H1 (cell line): ENCODE results near the gene MOB4. TPM values are rescaled to one million over a fixed set of nuclear protein-coding genes. Genes with fewer than 3 reads are reported as not detected.

ENCODE experiments used
- CTCF ChIA-PET: fragments of 300-600 bp; sonication (Branson Sonifier 250); formaldehyde crosslinking; loops from one replicate; lab custom pipeline; 2021; ENCODE audit not compliant: partially characterized antibody; lab: Charles Lee
- POLR2A ChIA-PET: fragments of 300-600 bp; sonication (Branson Sonifier 250); formaldehyde crosslinking; loops from one replicate; lab custom pipeline; 2021; ENCODE audit warnings: inconsistent platforms; ENCODE audit not compliant: partially characterized antibody; lab: Charles Lee
- DNase-seq, 2 experiments: peaks; one replicate each; pipeline versions ENCODE4 v3.0.0 to v3.0.0-alpha.2; 2010 to 2022; ENCODE audit warnings: low spot score in 2 of 2, low read depth in 1 of 2, mixed read lengths in 1 of 2
- FAIRE-seq: peaks from 2 replicates; lab custom pipeline; 2011; peaks lifted over from hg19 to GRCh38; lab: Jason Lieb, UNC
- H2AFZ ChIP-seq: 2 replicates; pipeline ENCODE4 v1.8.1; 2012; ENCODE audit warnings: low read length, inconsistent platforms
- H2AK5ac ChIP-seq: 2 replicates; pipeline ENCODE4 v1.6.1; 2013; ENCODE audit warnings: low read depth, low read length
- H2BK120ac ChIP-seq: replicated peaks from 2 replicates; pipeline ENCODE3; 2013; ENCODE audit warnings: low read depth, low read length, inconsistent platforms
- H2BK12ac ChIP-seq: 2 replicates; pipeline ENCODE4 v1.6.1; 2013; ENCODE audit warnings: low read depth, low read length
- H2BK15ac ChIP-seq: 2 replicates; pipeline ENCODE4 v1.6.1; 2013; ENCODE audit warnings: low read length
- H2BK20ac ChIP-seq: 2 replicates; pipeline ENCODE4 v1.6.1; 2013; ENCODE audit warnings: low read length
- H2BK5ac ChIP-seq: 2 replicates; pipeline ENCODE4 v1.6.1; 2013; ENCODE audit warnings: low read depth, low read length
- H3K14ac ChIP-seq: 2 replicates; pipeline ENCODE4 v1.6.1; 2013; ENCODE audit warnings: inconsistent platforms; ENCODE audit not compliant: insufficient read length
- H3K18ac ChIP-seq: 2 replicates; pipeline ENCODE4 v1.6.1; 2013; ENCODE audit warnings: low read length; ENCODE audit errors: extremely low read depth
- H3K23ac ChIP-seq: 2 replicates; pipeline ENCODE4 v1.6.1; 2013; ENCODE audit warnings: inconsistent platforms; ENCODE audit not compliant: insufficient read length
- H3K23me2 ChIP-seq: 2 replicates; pipeline ENCODE4 v1.6.1; 2013; ENCODE audit warnings: low read depth, low read length
- H3K27ac ChIP-seq: 2 replicates; pipeline ENCODE4 v1.6.1; 2011; ENCODE audit warnings: low read depth, low read length, inconsistent platforms
- H3K27me3 ChIP-seq, 4 experiments: replicated peaks in 1 of 4; 1 replicate in 1 of 4; 2 replicates in 3 of 4; pipeline versions ENCODE4 v1.6.1 to v1.8.1; 2011 to 2013; ENCODE audit warnings: low read length in 3 of 4, mild to moderate bottlenecking in 3 of 4, inconsistent platforms in 2 of 4, mixed read lengths in 2 of 4, moderate library complexity in 1 of 4; ENCODE audit not compliant: control insufficient read depth in 3 of 4, insufficient read depth in 3 of 4; ENCODE audit errors: extremely low read depth in 1 of 4
- H3K36me3 ChIP-seq, 4 experiments: 2 replicates each; pipeline versions ENCODE4 v1.6.1 to v1.8.1; 2011 to 2013; ENCODE audit warnings: mild to moderate bottlenecking in 4 of 4, low read length in 3 of 4, moderate library complexity in 2 of 4, control low read depth in 1 of 4, inconsistent platforms in 1 of 4; ENCODE audit not compliant: insufficient read depth in 4 of 4, control insufficient read depth in 2 of 4
- H3K4ac ChIP-seq: replicated peaks from 2 replicates; pipeline ENCODE3; 2013; ENCODE audit warnings: low read length, low read depth, mixed read lengths, inconsistent platforms; ENCODE audit not compliant: insufficient read length
- H3K4me1 ChIP-seq, 4 experiments: replicated peaks in 1 of 4; 1 replicate in 1 of 4; 2 replicates in 3 of 4; pipeline versions ENCODE4 v1.6.1 to v1.8.1; 2011 to 2013; ENCODE audit warnings: low read length in 3 of 4, inconsistent platforms in 2 of 4, mixed read lengths in 1 of 4; ENCODE audit not compliant: insufficient read depth in 4 of 4, control insufficient read depth in 3 of 4
- H3K4me2 ChIP-seq, 2 experiments: 2 replicates each; pipeline versions ENCODE4 v1.6.1 to v1.8.1; 2011 to 2013; ENCODE audit warnings: low read depth in 2 of 2, low read length in 2 of 2, control low read depth in 1 of 2, inconsistent platforms in 1 of 2, mild to moderate bottlenecking in 1 of 2; ENCODE audit not compliant: insufficient read depth in 1 of 2
- H3K4me3 ChIP-seq, 4 experiments: fragments of 200-600, 300-600 bp in 1 of 4; sonication (generic), shearing (Covaris generic), sonication (Bioruptor Twin) in 1 of 4; 2 replicates each; pipeline versions ENCODE4 v1.5.1 to v1.8.1; 2011 to 2016; ENCODE audit warnings: low read length in 4 of 4, low read depth in 3 of 4, control low read depth in 2 of 4, inconsistent platforms in 2 of 4, mild to moderate bottlenecking in 2 of 4, mixed read lengths in 1 of 4, moderate library complexity in 1 of 4; ENCODE audit not compliant: insufficient read depth in 2 of 4; ENCODE audit errors: extremely low read depth in 1 of 4
- H3K56ac ChIP-seq: replicated peaks from 2 replicates; pipeline ENCODE3; 2013; ENCODE audit warnings: low read depth, mild to moderate bottlenecking, mixed read lengths, low read length, inconsistent platforms; ENCODE audit not compliant: insufficient read length
- H3K79me1 ChIP-seq: 2 replicates; pipeline ENCODE4 v1.6.1; 2013; ENCODE audit warnings: low read depth, low read length, control low read depth
- H3K79me2 ChIP-seq, 2 experiments: 2 replicates each; pipeline versions ENCODE4 v1.6.1 to v1.8.1; 2012 to 2013; ENCODE audit warnings: low read length in 2 of 2, mild to moderate bottlenecking in 2 of 2, inconsistent platforms in 1 of 2; ENCODE audit not compliant: insufficient read depth in 2 of 2, control insufficient read depth in 1 of 2
- H3K9ac ChIP-seq, 4 experiments: replicated peaks in 1 of 4; 1 replicate in 1 of 4; 2 replicates in 3 of 4; pipeline versions ENCODE4 v1.6.1 to v1.8.1; 2011 to 2013; ENCODE audit warnings: low read depth in 3 of 4, low read length in 3 of 4, control low read depth in 2 of 4, mild to moderate bottlenecking in 2 of 4, moderate library complexity in 2 of 4, inconsistent platforms in 1 of 4; ENCODE audit errors: extremely low read depth in 1 of 4
- H3K9me3 ChIP-seq, 2 experiments: 2 replicates each; pipeline versions ENCODE4 v1.6.1 to v1.8.1; 2012 to 2013; ENCODE audit warnings: mild to moderate bottlenecking in 2 of 2, moderate library complexity in 2 of 2, control low read depth in 1 of 2, inconsistent platforms in 1 of 2, low read depth in 1 of 2, low read length in 1 of 2, mixed read lengths in 1 of 2; ENCODE audit not compliant: insufficient read depth in 2 of 2
- H4K20me1 ChIP-seq, 2 experiments: replicated peaks in 1 of 2; 2 replicates each; pipeline versions ENCODE3 to v1.8.1; 2011 to 2013; ENCODE audit warnings: inconsistent platforms in 2 of 2, low read length in 2 of 2, mild to moderate bottlenecking in 1 of 2; ENCODE audit not compliant: insufficient read depth in 2 of 2, control insufficient read depth in 1 of 2
- H4K5ac ChIP-seq: 2 replicates; pipeline ENCODE4 v1.6.1; 2013; ENCODE audit warnings: low read length, low read depth, mixed read lengths, inconsistent platforms; ENCODE audit not compliant: insufficient read length
- H4K8ac ChIP-seq: 2 replicates; pipeline ENCODE4 v1.8.0; 2013; ENCODE audit warnings: mild to moderate bottlenecking, moderate library complexity, low read length, inconsistent platforms; ENCODE audit not compliant: insufficient read depth; ENCODE audit errors: extremely low read depth
- H4K91ac ChIP-seq: replicated peaks from 2 replicates; pipeline ENCODE3; 2013; ENCODE audit warnings: low read length, mixed read lengths, inconsistent platforms; ENCODE audit not compliant: insufficient read length
- ASH2L ChIP-seq: fragments of 200-600, 300-600 bp; sonication (generic); IDR thresholded peaks from one replicate; pipeline ENCODE4 v1.7.1; 2017; ENCODE audit warnings: low read length
- BACH1 ChIP-seq: IDR thresholded peaks from 2 replicates; pipeline ENCODE4 v1.6.1; 2012; ENCODE audit warnings: low read length, improper control_type of control experiment
- CHD2 ChIP-seq: IDR thresholded peaks from 2 replicates; pipeline ENCODE4 v1.6.1; 2012; ENCODE audit warnings: low read length, improper control_type of control experiment
- KDM1A ChIP-seq: fragments of 200-600, 300-600 bp; sonication (generic); IDR thresholded peaks from 2 replicates; pipeline ENCODE4 v1.7.1; 2016; ENCODE audit warnings: mild to moderate bottlenecking, low read length, borderline replicate concordance
- NANOG ChIP-seq: IDR thresholded peaks from 2 replicates; pipeline ENCODE4 v1.6.1; 2011; ENCODE audit warnings: low read length, low read depth, mild to moderate bottlenecking, inconsistent platforms; ENCODE audit not compliant: insufficient read depth, poor library complexity, severe bottlenecking
- SP1 ChIP-seq: IDR thresholded peaks from 2 replicates; pipeline ENCODE4 v1.6.1; 2011; ENCODE audit warnings: low read depth, low read length
- SP4 ChIP-seq: IDR thresholded peaks from 2 replicates; pipeline ENCODE4 v1.6.1; 2012; ENCODE audit warnings: low read length, inconsistent platforms
- TAF1 ChIP-seq: IDR thresholded peaks from 2 replicates; pipeline ENCODE4 v1.6.1; 2011; ENCODE audit warnings: mild to moderate bottlenecking, low read depth, low read length
- TCF12 ChIP-seq: IDR thresholded peaks from 2 replicates; pipeline ENCODE4 v1.6.1; 2011; ENCODE audit warnings: low read depth, mild to moderate bottlenecking, low read length
- ZNF274 ChIP-seq: IDR thresholded peaks from 2 replicates; pipeline ENCODE4 v1.7.0; 2012; ENCODE audit warnings: low read length, borderline replicate concordance; ENCODE audit errors: extremely low read depth
- WGBS, 2 experiments: shearing (Covaris generic) in 1 of 2; methylation state at CpG; one replicate each; pipeline versions ENCODE4 v1.1.6 to v1.1.7; 2013 to 2015; ENCODE audit warnings: low lambda C conversion rate in 2 of 2, mixed read lengths in 2 of 2, inconsistent platforms in 1 of 2, low coverage in 1 of 2, missing lambda C conversion rate in 1 of 2; ENCODE audit not compliant: insufficient replicate concordance in 2 of 2, insufficient coverage in 1 of 2, insufficient read length in 1 of 2; ENCODE audit errors: extremely low coverage in 1 of 2, missing lambda C conversion rate in 1 of 2; 5-methylcytosine and 5-hydroxymethylcytosine counted together
- polyA plus RNA-seq, 7 experiments: library from polyadenylated mRNA; depleted of rRNA in 3 of 7; stranded (reverse) in 5 of 7; unstranded in 2 of 7; fragments of >200 nt in 5 of 7; fragments of 200-250 nt in 2 of 7; gene quantifications; 1 replicate in 5 of 7; 2 replicates in 1 of 7; 4 replicates in 1 of 7; pipeline versions ENCODE4 v1.2.1 to v1.2.3, GENCODE V29; 2011 to 2013; ENCODE audit warnings: missing spikeins in 2 of 7, mixed read lengths in 2 of 7
- total RNA-seq: library from RNA; stranded (reverse); fragmentation: NEBNext Ultra II Directional; extraction: Animal tissue kit (Norgen Biotek cat#: 25700); gene quantifications from 2 replicates; pipeline ENCODE4 v1.2.1, GENCODE V29; 2021
- TF ChIP-seq, protein P1 (sequence below): IDR thresholded peaks from 2 replicates; pipeline ENCODE4 v1.6.1; 2012; ENCODE audit warnings: inconsistent platforms
- TF ChIP-seq, protein P2 (sequence below): IDR thresholded peaks from 2 replicates; pipeline ENCODE4 v1.6.1; 2012; ENCODE audit warnings: inconsistent platforms

The MOB4 gene
- total and polyA plus RNA-seq, 2 of the 8 experiments (the other 6 are each of a cell fraction or from before 2014, with no cell fraction given), result 51.5 to 54.2 TPM

GRCh38 chr2:197498235-197498936 is 17.5 kb upstream of the MOB4 start:
- no peak overlapping the region for H2BK120ac ChIP-seq
- H2AFZ ChIP-seq, result no peak overlapping the region
- H3K79me1 ChIP-seq, result 0 out of 2 replicates have a peak, but pooled peaks cover 2% of the 10 kb centered on the region
- H2BK12ac ChIP-seq, result no peak overlapping the region; the same call in 1 of the 2 replicates
- FAIRE-seq (no peak), DNase-seq (no peak)
- H3K4me3 ChIP-seq, result peak overlapping the region; percentile 85 to 94 (median 90)
- CTCF ChIA-PET, result interaction anchor here (0.6 to 1.2 kb wide), 3 partner anchors 20 to 207 kb away, joined by 3 read pairs; partner anchors contain the start of gene MARS2
- H2BK20ac ChIP-seq, result no peak overlapping the region
- H3K23ac ChIP-seq, result no peak overlapping the region
- H3K23me2 ChIP-seq, result peaks cover 4% of the 10 kb centered on the region; the same call in 1 of the 2 replicates
- no peak overlapping the region for H3K4ac ChIP-seq
- H3K14ac ChIP-seq, result no peak overlapping the region
- H4K5ac ChIP-seq, result peak overlapping the region; percentile 49
- H3K9me3 ChIP-seq, result no peaks in the 10 kb centered on the region
- POLR2A ChIA-PET, result interaction anchor here (0.6 to 15.2 kb wide), 29 partner anchors 9 to 220 kb away, joined by 3 to 270 read pairs (median 4); partner anchors contain the start of genes COQ10B, MARS2, MOB4 and SF3B1
- no peak overlapping the region for H2BK15ac ChIP-seq
- H4K8ac ChIP-seq, result peak overlapping the region; percentile 96
- 9% methylated on average over 14 of the region's 14 CpGs; no CpG with 5 or more reads in 1 of the 2 experiments for WGBS, 2 experiments
- H3K18ac ChIP-seq, result no peak overlapping the region
- H3K27ac ChIP-seq, result no peak overlapping the region; the same call in 1 of the 2 replicates
- peaks cover 2 to 7% (median 4%) of the 10 kb centered on the region in 4 experiments; a peak in 5 of 7 replicates for H3K4me1 ChIP-seq
- no peak overlapping the region for H2AK5ac ChIP-seq
- peaks cover 24 to 76% (median 51%) of the 10 kb centered on the region in 4 experiments for H3K36me3 ChIP-seq
- H3K79me2 ChIP-seq, result peaks cover 50 to 86% of the 10 kb centered on the region in 2 experiments
- peak overlapping the region; percentile 61 to 66 for H3K4me2 ChIP-seq
- no peak overlapping the region for H4K91ac ChIP-seq
- H3K9ac ChIP-seq, result peak overlapping the region; percentile 80 to 94 (median 88)
- H3K56ac ChIP-seq, result peak overlapping the region; percentile 83
- no peaks in the 10 kb centered on the region for H3K27me3 ChIP-seq
- peak overlapping the region; percentile 93; the same call in 1 of the 2 replicates for H2BK5ac ChIP-seq
- H4K20me1 ChIP-seq, result peaks cover 11 to 18% of the 10 kb centered on the region in 2 experiments
- TF ChIP-seq, protein P1, sequence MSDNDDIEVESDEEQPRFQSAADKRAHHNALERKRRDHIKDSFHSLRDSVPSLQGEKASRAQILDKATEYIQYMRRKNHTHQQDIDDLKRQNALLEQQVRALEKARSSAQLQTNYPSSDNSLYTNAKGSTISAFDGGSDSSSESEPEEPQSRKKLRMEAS, result no peak
- no peak for TF ChIP-seq SP1
- no peak for TF ChIP-seq NANOG
- TF ChIP-seq BACH1, result no peak
- no peak for TF ChIP-seq ZNF274
- no peak for TF ChIP-seq KDM1A
- no peak for TF ChIP-seq TAF1
- no peak for TF ChIP-seq CHD2
- TF ChIP-seq SP4, result no peak
- no peak for TF ChIP-seq ASH2L
- no peak for TF ChIP-seq TCF12
- TF ChIP-seq, protein P2, sequence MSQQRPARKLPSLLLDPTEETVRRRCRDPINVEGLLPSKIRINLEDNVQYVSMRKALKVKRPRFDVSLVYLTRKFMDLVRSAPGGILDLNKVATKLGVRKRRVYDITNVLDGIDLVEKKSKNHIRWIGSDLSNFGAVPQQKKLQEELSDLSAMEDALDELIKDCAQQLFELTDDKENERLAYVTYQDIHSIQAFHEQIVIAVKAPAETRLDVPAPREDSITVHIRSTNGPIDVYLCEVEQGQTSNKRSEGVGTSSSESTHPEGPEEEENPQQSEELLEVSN, result no peak
